CD14-positive monocyte (primary cell): Measurements from ENCODE around the gene PAM16. TPM values are rescaled to one million over a fixed set of nuclear protein-coding genes. Genes with fewer than 3 reads are reported as not detected.
A peak's percentile ranks its signal among the peaks of the same experiment; 100 is the strongest.

Experiments
- DNase-seq, 3 donors: peaks; one replicate each; pipeline ENCODE4 v3.0.0-alpha.2; 2011 to 2022
- H2AFZ ChIP-seq: 2 replicates; pipeline ENCODE4 v1.6.0; 2012; ENCODE audit warnings: mild to moderate bottlenecking, low read depth, low read length, inconsistent platforms; ENCODE audit not compliant: insufficient read depth, poor library complexity, severe bottlenecking
- H3K27ac ChIP-seq, 2 donors: 1 replicate in 1 of 2; 2 replicates in 1 of 2; pipeline ENCODE4 v1.5.1; 2012 to 2013; ENCODE audit warnings: low read length in 2 of 2, control low read depth in 1 of 2, inconsistent platforms in 1 of 2, low read depth in 1 of 2, mild to moderate bottlenecking in 1 of 2
- H3K27me3 ChIP-seq, 2 donors: one replicate each; pipeline versions ENCODE4 v1.6.0 to v1.6.1; 2011 to 2013; ENCODE audit warnings: low read length in 2 of 2; ENCODE audit not compliant: control insufficient read depth in 2 of 2, insufficient read depth in 2 of 2
- H3K36me3 ChIP-seq, 2 donors: replicated peaks in 1 of 2; 1 replicate in 1 of 2; 2 replicates in 1 of 2; pipeline versions ENCODE4 v1.5.1 to v1.6.1; 2012 to 2013; ENCODE audit warnings: low read length in 2 of 2, control low read depth in 1 of 2, inconsistent platforms in 1 of 2, mild to moderate bottlenecking in 1 of 2; ENCODE audit not compliant: insufficient read depth in 2 of 2, control insufficient read depth in 1 of 2
- H3K4me1 ChIP-seq, 2 donors: 1 replicate in 1 of 2; 2 replicates in 1 of 2; pipeline versions ENCODE4 v1.5.1 to v1.6.1; 2012 to 2013; ENCODE audit warnings: low read length in 2 of 2, control low read depth in 1 of 2, inconsistent platforms in 1 of 2, mild to moderate bottlenecking in 1 of 2, moderate library complexity in 1 of 2; ENCODE audit not compliant: insufficient read depth in 2 of 2, control insufficient read depth in 1 of 2
- H3K4me2 ChIP-seq: replicated peaks from 2 replicates; pipeline ENCODE3; 2012; ENCODE audit warnings: low read length, moderate library complexity, mild to moderate bottlenecking; ENCODE audit not compliant: poor library complexity, severe bottlenecking; ENCODE audit errors: extremely low read depth
- H3K4me3 ChIP-seq, 3 experiments: fragments of 200-600 bp in 1 of 3; sonication (generic) in 1 of 3; replicated peaks in 1 of 3; 1 replicate in 2 of 3; 2 replicates in 1 of 3; pipeline ENCODE4 v1.5.1; 2011 to 2013; ENCODE audit warnings: low read length in 3 of 3, mild to moderate bottlenecking in 3 of 3, control low read depth in 2 of 3, low read depth in 2 of 3, inconsistent platforms in 1 of 3, moderate library complexity in 1 of 3
- H3K79me2 ChIP-seq: 2 replicates; pipeline ENCODE4 v1.6.0; 2012; ENCODE audit warnings: mild to moderate bottlenecking, control low read depth, inconsistent platforms, low read length, moderate library complexity; ENCODE audit not compliant: insufficient read depth
- H3K9ac ChIP-seq: 2 replicates; pipeline ENCODE4 v1.6.0; 2017; ENCODE audit warnings: low read length, mild to moderate bottlenecking; ENCODE audit not compliant: insufficient read depth, poor library complexity, severe bottlenecking
- H3K9me3 ChIP-seq, 2 donors: replicated peaks in 1 of 2; 1 replicate in 1 of 2; 2 replicates in 1 of 2; pipeline versions ENCODE4 v1.5.1 to v1.6.1; 2012 to 2013; ENCODE audit warnings: low read length in 2 of 2, control low read depth in 1 of 2; ENCODE audit not compliant: control insufficient read depth in 1 of 2, insufficient read depth in 1 of 2
- H4K20me1 ChIP-seq: 2 replicates; pipeline ENCODE4 v1.6.0; 2012; ENCODE audit warnings: mild to moderate bottlenecking, low read length, control low read depth, moderate library complexity; ENCODE audit not compliant: insufficient read depth
- H3K27ac Mint-ChIP-seq, 7 donors: one replicate each; pipeline ENCODE4 v1.8.0; 2020; ENCODE audit warnings: mild to moderate bottlenecking in 7 of 7, mixed read lengths in 7 of 7, moderate library complexity in 6 of 7, inconsistent platforms in 2 of 7
- H3K27me3 Mint-ChIP-seq, 3 donors: one replicate each; pipeline ENCODE4 v1.8.0; 2021 to 2022; ENCODE audit warnings: low read depth in 3 of 3, mild to moderate bottlenecking in 3 of 3, mixed read lengths in 3 of 3, moderate library complexity in 3 of 3, inconsistent platforms in 1 of 3
- H3K36me3 Mint-ChIP-seq, 2 donors: one replicate each; pipeline ENCODE4 v1.8.0; 2020; ENCODE audit warnings: mixed read lengths in 2 of 2, inconsistent platforms in 1 of 2, mild to moderate bottlenecking in 1 of 2
- H3K4me1 Mint-ChIP-seq: one replicate; pipeline ENCODE4 v1.8.0; 2020; ENCODE audit warnings: mild to moderate bottlenecking, mixed read lengths
- H3K4me3 Mint-ChIP-seq, 2 donors: one replicate each; pipeline ENCODE4 v1.8.0; 2020; ENCODE audit warnings: mild to moderate bottlenecking in 2 of 2, mixed read lengths in 2 of 2, moderate library complexity in 1 of 2
- H3K9me3 Mint-ChIP-seq, 7 donors: one replicate each; pipeline ENCODE4 v1.8.0; 2020 to 2022; ENCODE audit warnings: mixed read lengths in 7 of 7, mild to moderate bottlenecking in 6 of 7, moderate library complexity in 6 of 7, inconsistent platforms in 2 of 7
- WGBS: methylation state at CpG from one replicate; pipeline ENCODE4 v1.1.5; 2013; ENCODE audit warnings: missing lambda C conversion rate; ENCODE audit not compliant: insufficient coverage; 5-methylcytosine and 5-hydroxymethylcytosine counted together
- intact Hi-C, 2 donors: fragments of 100-400 bp; cut with micrococcal nuclease; formaldehyde crosslinking; loops; one replicate each; pipeline versions ENCODE4 v1.15.0 to v1.15.1; 2023
- polyA plus RNA-seq, 3 donors: library from polyadenylated mRNA; depleted of rRNA in 1 of 3; unstranded in 2 of 3; stranded (reverse) in 1 of 3; fragments of 300-500 nt in 2 of 3; fragments of >200 nt in 1 of 3; fragmentation: Illumina TruSeq in 2 of 3; gene quantifications; 1 replicate in 2 of 3; 2 replicates in 1 of 3; pipeline ENCODE4 v1.2.3, GENCODE V29; 2012 to 2021
- TF ChIP-seq, protein P1 (sequence below): fragments of 200-600 bp; IDR thresholded peaks from one replicate; pipeline ENCODE4 v1.8.0; 2022; ENCODE audit warnings: antibody characterized with exemption, mild to moderate bottlenecking

PAM16 gene
- polyA plus RNA-seq, 3 donors, result 34.3 to 37.6 (median 34.7) TPM

DNA sequence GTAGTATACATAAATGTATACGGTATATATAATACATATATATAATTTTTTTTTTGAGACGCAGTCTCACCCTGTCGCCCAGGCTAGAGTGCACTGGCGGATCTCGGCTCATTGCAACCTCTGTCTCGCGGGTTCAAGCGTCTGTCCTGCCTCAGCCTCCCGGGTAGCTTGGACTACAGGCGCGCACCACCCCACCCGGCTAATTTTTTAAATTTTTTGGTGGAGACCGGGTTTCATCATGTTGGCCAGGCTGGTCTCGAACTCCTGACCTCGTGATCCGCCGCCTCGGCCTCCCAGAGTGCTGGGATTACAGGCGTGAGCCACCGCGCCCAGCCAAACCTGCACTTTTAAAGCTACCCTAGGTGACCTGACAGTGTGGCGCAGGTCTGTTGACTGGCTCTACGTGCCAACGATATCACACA is 745 bp downstream of the PAM16 start:
- peak overlapping the region; percentile 94 for H3K4me2 ChIP-seq
- no peak for DNase-seq
- 32% methylated on average over 22 of the region's 24 CpGs for WGBS
- intact Hi-C loops, result no loop called here
- TF ChIP-seq, protein P1, sequence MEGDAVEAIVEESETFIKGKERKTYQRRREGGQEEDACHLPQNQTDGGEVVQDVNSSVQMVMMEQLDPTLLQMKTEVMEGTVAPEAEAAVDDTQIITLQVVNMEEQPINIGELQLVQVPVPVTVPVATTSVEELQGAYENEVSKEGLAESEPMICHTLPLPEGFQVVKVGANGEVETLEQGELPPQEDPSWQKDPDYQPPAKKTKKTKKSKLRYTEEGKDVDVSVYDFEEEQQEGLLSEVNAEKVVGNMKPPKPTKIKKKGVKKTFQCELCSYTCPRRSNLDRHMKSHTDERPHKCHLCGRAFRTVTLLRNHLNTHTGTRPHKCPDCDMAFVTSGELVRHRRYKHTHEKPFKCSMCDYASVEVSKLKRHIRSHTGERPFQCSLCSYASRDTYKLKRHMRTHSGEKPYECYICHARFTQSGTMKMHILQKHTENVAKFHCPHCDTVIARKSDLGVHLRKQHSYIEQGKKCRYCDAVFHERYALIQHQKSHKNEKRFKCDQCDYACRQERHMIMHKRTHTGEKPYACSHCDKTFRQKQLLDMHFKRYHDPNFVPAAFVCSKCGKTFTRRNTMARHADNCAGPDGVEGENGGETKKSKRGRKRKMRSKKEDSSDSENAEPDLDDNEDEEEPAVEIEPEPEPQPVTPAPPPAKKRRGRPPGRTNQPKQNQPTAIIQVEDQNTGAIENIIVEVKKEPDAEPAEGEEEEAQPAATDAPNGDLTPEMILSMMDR, result no peak
- H3K9ac ChIP-seq, result peak overlapping the region; percentile 90
- H3K27ac ChIP-seq, result peak overlapping the region; percentile 60 to 79
- Mint-ChIP-seq H3K27me3 (peaks cover 0 to 2% (median 0%) of the 10 kb centered on the region in 3 donors), H3K27ac (peak overlapping the region; percentile 84 to 93 (median 87)), H3K4me1 (peaks cover 53% of the 10 kb centered on the region), H3K36me3 (peaks cover 22 to 31% of the 10 kb centered on the region in 2 donors), H3K9me3 (peaks cover 0 to 2% (median 0%) of the 10 kb centered on the region in 7 donors), H3K4me3 (peak overlapping the region; percentile 88 to 92)
- H4K20me1 ChIP-seq, result peaks cover 51% of the 10 kb centered on the region
- peaks cover 43% of the 10 kb centered on the region for H3K79me2 ChIP-seq
- H3K9me3 ChIP-seq, result no peaks in the 10 kb centered on the region
- H3K27me3 ChIP-seq, result no peaks in the 10 kb centered on the region
- peaks cover 50 to 56% of the 10 kb centered on the region in 2 donors for H3K4me1 ChIP-seq
- peak overlapping the region; percentile 76 to 94 (median 81) for H3K4me3 ChIP-seq
- peak overlapping the region; percentile 82 for H2AFZ ChIP-seq
- H3K36me3 ChIP-seq, result peaks cover 19 to 20% of the 10 kb centered on the region in 2 donors

DNA sequence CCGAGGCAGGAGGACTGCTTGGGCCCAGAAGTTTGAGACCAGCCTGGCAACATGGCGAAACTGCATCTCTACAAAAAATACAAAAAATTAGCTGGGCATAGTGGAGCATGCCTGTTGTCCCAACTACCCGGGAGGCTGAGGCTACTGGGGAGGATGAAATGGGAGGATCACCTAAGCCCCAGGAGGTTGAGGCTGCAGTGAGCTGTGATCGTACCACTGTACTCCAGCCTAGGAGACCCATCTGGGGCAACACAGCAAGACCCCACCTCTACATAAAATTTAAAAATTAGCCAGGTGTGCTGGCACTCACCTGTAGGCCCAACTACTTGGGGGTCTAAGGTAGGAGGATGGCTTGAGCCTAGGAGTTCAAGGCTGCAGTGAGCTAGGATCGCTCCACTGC is 1.8 kb downstream of the PAM16 start:
- Histone ChIP-seq H3K4me3 (no peak overlapping the region), H4K20me1 (peaks cover 51% of the 10 kb centered on the region), H3K27ac (peak overlapping the region in 1 of 2 donors; percentile 17), H3K4me2 (no peak overlapping the region), H3K9ac (no peak overlapping the region), H3K4me1 (peaks cover 57 to 67% of the 10 kb centered on the region in 2 donors), H3K27me3 (no peaks in the 10 kb centered on the region), H3K79me2 (peaks cover 53% of the 10 kb centered on the region), H2AFZ (no peak overlapping the region), H3K9me3 (no peaks in the 10 kb centered on the region), H3K36me3 (peaks cover 9 to 10% of the 10 kb centered on the region in 2 donors)
- intact Hi-C loops, result no loop called here
- peak overlapping the region in 2 of 7 donors; percentile 30 to 35 for H3K27ac Mint-ChIP-seq
- no CpG with 5 or more reads among the region's 5 CpGs for WGBS
- no peak for DNase-seq
- peaks cover 0 to 2% (median 0%) of the 10 kb centered on the region in 3 donors for H3K27me3 Mint-ChIP-seq
- H3K36me3 Mint-ChIP-seq, result peaks cover 17 to 20% of the 10 kb centered on the region in 2 donors
- TF ChIP-seq, protein P1, result no peak
- no peak overlapping the region for H3K4me3 Mint-ChIP-seq
- H3K9me3 Mint-ChIP-seq, result peaks cover 0 to 2% (median 0%) of the 10 kb centered on the region in 7 donors
- H3K4me1 Mint-ChIP-seq, result peaks cover 60% of the 10 kb centered on the region
